ENCODE results near the gene ZFP36L2.

- TF ChIP-seq, protein P1, sequence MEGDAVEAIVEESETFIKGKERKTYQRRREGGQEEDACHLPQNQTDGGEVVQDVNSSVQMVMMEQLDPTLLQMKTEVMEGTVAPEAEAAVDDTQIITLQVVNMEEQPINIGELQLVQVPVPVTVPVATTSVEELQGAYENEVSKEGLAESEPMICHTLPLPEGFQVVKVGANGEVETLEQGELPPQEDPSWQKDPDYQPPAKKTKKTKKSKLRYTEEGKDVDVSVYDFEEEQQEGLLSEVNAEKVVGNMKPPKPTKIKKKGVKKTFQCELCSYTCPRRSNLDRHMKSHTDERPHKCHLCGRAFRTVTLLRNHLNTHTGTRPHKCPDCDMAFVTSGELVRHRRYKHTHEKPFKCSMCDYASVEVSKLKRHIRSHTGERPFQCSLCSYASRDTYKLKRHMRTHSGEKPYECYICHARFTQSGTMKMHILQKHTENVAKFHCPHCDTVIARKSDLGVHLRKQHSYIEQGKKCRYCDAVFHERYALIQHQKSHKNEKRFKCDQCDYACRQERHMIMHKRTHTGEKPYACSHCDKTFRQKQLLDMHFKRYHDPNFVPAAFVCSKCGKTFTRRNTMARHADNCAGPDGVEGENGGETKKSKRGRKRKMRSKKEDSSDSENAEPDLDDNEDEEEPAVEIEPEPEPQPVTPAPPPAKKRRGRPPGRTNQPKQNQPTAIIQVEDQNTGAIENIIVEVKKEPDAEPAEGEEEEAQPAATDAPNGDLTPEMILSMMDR (IDR thresholded peaks at IDR 0.05), result no peak
- TF ChIP-seq POLR2A (IDR thresholded peaks at IDR 0.05), result no peak
Observed at GRCh38 chr2:43216629-43217028, 9.8 kb downstream of the ZFP36L2 start.

Data from heart left ventricle (tissue), 13 donors.